HG02763 (cell line): ENCODE measurements around the gene UBR1.
A peak's percentile ranks its signal among the peaks of the same experiment; 100 is the strongest.

ENCODE experiments used
- ATAC-seq: cut with Tn5 transposase; IDR thresholded peaks from one replicate; pipeline ENCODE4 v1.9.1; 2021; ENCODE audit warnings: mild to moderate bottlenecking, moderate library complexity; ENCODE audit not compliant: unreplicated experiment

The UBR1 gene

DNA sequence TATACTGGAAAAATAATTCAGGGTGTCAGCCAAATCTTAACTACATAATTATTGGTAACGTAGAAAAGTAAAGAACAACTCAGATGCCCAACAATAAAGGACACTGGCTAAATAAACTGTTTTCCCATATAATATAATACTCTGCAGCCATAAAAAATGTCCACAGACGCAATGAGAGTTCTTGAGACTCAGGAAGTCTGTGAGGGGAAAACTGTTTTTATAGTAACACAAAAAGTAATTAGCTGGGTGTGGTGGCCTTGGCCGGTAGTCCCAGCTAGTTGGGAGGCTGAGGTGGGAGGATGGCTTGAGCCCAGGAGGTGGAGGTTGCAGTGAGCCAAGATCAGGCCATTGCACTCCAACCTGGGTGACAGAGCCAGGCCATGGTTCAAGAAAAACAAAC lies 5.5 kb upstream of the UBR1 start:
- no peak for ATAC-seq

DNA sequence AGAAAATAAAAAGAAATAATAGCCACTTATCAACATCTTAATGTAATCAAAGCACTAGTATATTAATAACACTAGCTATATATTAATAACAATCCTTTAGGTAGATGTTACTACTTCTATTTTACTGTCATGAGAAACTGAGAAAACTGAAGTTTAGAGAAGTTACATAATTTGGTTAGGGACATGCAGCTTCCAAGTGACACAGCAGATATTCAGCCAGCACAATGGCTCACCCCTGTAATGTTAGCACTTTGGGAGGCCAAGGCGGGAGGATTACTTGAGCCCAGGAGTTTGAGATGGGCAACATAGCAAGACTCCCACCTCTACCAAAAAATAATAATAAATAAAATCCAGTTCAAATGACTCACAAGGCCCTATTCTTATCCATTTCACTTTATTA lies 1.9 kb upstream of the UBR1 start:
- ATAC-seq = no peak

DNA sequence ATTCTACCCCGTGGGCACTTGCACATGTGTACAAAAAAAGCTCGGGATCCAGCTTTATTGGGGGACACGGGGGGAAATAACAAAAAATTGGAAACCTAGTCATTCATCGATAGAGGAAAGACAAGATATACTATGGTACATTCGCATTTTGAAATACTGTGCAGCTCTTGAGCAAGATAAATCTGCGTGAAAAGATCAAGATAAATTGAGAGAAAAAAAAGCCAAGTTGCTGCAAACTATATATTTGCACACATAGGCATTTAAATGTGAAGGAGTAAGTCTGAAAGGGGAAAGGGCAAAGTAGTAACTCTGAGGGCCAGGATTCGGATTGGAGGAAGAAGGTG lies 620 bp upstream of the UBR1 start:
- no peak for ATAC-seq

GRCh38 chr15:43105077-43105736 lies 631 bp downstream of the UBR1 start:
- peak; percentile 17 for ATAC-seq

GRCh38 chr15:43104426-43104825 lies 1.4 kb downstream of the UBR1 start:
- ATAC-seq = no peak

DNA sequence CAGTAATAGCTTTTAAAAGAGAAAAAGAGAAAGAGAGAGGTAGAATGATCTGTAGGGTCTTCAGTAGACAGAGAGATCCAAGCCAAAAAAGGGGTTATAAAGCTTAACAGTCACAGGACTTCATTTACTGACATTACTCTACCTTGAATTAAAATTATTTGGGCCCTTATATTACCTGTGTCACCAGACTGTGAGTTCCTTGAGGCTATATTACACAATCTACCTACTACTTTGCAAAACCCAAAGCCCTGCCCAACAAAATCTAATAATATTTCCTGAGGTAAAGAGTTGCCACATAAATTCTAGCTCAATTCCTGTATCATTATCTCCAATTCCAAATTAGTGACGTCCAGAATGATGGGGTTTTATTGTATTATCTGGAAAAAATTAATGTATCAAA lies 1.9 kb downstream of the UBR1 start:
- no peak for ATAC-seq

GRCh38 chr15:43102187-43102586 lies 3.7 kb downstream of the UBR1 start:
- ATAC-seq = no peak

- no peak for ATAC-seq
Observed at GRCh38 chr15:43100971-43101370, 4.9 kb downstream of the UBR1 start.

GRCh38 chr15:43099105-43099845 lies 6.6 kb downstream of the UBR1 start:
- ATAC-seq = no peak

DNA sequence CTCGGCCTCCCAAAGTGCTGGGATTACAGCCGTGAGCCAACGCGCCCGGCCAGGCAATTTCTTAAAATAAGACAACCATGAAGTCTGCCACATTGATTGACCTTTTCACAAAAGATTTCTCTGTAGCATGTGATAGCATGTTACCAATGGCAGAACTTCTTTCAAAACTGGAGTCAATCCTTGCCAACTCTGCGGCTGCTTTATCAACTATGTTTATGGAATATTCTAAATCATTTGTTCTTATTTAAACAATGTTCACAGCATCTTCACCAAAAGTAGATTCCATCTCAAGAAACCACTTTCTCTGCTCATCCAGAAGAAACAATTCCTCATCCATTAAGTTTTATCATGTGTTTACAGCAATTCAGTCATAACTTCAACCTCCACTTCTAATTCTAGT lies 9.4 kb downstream of the UBR1 start:
- ATAC-seq = no peak

DNA sequence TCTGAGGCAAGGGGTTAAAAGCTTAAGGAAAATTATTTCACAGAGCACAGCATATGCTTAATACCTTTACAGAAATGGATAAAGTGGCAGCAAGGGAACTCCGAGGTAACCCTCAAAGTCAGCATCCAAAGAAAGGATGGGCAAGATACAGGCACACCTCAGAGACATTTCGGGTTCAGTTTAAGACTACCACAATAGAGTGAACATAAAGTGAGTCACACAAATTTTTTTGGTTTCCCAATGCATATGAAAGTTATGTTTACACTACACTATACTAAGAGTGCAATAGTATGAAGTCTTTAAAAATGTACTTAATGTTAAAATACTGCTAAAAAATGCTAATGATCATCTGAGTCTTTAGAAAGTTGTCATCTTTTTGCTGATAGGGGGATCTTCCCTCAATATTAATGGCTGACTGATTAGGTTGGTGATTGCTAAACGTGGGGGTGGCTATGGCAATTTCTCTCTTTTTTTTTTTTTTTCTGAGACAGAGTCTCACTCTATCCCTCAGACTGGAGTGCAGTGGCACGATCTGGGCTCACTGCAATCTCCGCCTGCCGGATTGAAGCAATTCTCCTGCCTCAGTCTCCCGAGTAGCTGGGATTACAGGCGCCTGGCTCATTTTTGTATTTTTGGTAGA lies 10.0 kb downstream of the UBR1 start:
- ATAC-seq = no peak

- no peak for ATAC-seq
Observed at GRCh38 chr15:43095243-43095642, 10.6 kb downstream of the UBR1 start.

DNA sequence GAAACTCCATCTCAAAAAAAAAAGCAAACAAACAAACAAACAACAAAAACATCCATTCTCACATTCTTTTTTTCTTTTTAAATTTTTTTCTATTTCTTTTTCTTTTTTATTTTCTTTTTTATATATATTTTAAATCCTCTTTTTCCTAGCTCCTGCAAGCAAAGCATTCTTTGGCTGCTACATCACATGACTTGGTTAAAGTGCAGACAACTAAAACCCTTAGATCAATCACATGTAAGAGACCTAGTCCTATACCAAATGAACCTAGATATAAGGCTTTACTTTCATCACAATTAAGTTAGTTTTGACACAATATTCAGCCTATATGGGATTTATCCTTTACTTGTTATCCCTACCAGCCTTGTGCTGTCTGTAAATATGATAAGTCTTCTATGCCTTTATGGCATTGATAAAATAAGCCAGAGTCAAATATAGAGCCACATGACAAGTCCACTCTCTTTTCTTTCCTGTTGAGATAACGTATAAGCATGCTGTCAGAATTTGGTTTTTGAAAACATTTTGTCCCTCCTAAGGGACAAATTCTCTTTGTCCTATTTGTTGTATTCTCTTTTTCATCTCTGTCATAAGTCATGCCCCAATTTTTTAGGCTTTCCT lies 11.3 kb downstream of the UBR1 start:
- no peak for ATAC-seq

- no peak for ATAC-seq
Observed at GRCh38 chr15:43093026-43093425, 12.8 kb downstream of the UBR1 start.

DNA sequence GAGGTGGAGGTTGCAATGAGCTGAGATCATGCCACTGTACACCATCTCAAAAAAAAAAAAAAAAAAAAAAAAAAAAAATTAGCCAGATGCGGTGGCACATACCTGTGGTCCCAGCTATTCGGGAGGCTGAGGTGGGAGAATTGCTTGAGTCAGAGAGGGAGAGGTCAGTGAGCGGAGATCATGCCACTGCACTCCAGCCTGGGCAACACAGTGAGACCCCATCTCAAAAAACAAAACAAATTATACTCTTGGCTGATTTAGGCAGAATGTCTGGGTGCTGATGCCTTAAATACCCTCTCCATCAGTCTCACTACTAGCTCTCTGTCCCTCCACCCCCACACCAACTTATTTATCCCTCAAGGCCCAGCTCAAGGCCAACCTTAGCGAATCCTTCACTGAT lies 14.0 kb downstream of the UBR1 start:
- ATAC-seq = no peak

DNA sequence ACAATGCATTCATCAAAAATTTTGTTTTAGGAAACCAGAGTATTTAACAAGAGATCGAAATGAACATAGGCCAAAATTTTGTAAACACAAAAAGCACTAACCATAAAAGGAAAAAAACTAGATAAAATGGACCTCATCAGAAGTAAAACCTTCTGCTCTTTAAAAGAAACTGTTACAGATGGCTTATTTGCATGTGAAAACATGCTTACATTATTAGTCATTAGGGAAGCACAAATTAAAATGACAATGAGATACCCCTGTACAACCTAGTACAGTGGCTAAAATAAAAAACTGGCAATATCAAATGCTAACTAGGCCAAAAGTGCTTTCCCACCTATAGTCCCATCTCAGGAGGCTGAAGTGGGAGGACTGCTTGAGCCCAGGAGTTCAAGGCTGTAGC lies 19.3 kb downstream of the UBR1 start:
- ATAC-seq = no peak

- no peak for ATAC-seq
Observed at GRCh38 chr15:43085921-43086320, 19.9 kb downstream of the UBR1 start.

DNA sequence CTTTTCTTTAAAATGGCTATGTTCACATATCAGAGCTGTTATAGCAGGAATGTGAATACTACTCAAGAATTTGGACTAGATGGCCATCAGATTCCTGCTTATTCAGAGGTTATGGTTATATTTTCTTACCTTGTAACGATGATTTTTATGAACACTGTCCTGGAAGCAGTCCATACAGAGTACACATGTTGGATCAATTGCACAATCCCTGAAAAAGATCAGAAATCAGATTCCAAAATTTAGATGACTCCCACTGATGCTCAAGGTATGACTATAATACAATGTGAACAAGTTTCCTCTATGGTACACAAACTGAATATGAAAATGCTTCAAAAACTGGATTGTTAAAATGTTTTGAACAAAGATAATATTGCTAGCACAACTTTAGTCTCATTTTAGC lies 23.3 kb downstream of the UBR1 start:
- no peak for ATAC-seq

GRCh38 chr15:43081283-43081682 lies 24.6 kb downstream of the UBR1 start:
- ATAC-seq = no peak

- no peak for ATAC-seq
Observed at GRCh38 chr15:43071451-43071850, 34.4 kb downstream of the UBR1 start.

- ATAC-seq = no peak
Observed at GRCh38 chr15:43070893-43071292, 34.9 kb downstream of the UBR1 start.

DNA sequence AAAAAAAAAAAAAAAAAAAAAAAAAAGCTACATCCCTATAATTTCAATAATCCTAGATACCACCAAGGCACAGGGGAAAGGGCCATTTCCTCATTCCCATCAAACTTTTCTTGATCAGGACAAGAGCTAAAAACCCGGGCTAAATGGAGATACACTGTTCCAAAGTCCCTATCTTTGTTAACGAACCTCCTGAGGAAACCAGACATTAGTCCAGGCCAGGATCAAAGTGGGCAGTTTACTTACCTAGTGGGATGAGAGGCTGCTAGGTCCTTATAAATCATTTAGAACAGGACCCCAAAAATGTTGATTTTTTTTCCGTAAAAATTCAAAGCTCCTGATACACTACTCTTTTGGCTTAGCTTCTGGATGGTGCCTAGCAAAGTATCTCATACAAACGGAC lies 35.6 kb downstream of the UBR1 start:
- ATAC-seq = no peak
